ENCODE measurements around the gene TMEM129.
"Not testable (repeated sequence)": the region's sequence is repeated elsewhere in the genome, so short reads cannot be mapped to it uniquely, and the experiment has no call there.

Gene TMEM129

DNA sequence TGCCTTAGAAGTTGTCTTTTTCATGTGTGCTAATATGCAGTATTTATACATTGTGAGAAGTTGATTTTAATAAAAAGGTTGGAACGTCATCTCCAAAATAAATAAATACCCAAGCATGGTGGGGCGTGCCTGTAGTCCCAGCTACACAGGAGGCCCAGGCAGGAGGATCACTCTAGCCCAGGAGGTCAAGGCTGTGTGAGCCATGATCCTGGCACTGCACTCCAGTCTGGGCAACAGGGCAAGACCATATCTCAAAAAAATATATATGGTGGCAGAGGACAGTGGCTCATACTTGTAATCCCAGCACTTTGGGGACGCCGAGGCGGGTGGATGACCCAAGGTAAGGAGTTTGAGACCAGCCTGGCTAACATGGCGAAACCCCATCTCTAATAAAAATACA lies 15.4 kb downstream of the TMEM129 start:
- no peaks in the 10 kb centered on the region for H3K27me3 ChIP-seq (replicated peaks; ENCODE audit: control insufficient read depth, insufficient read depth, low read length)
- DNase-seq (ENCODE audit: extremely low read depth, insufficient read length): no peak
- TF ChIP-seq, protein P1, sequence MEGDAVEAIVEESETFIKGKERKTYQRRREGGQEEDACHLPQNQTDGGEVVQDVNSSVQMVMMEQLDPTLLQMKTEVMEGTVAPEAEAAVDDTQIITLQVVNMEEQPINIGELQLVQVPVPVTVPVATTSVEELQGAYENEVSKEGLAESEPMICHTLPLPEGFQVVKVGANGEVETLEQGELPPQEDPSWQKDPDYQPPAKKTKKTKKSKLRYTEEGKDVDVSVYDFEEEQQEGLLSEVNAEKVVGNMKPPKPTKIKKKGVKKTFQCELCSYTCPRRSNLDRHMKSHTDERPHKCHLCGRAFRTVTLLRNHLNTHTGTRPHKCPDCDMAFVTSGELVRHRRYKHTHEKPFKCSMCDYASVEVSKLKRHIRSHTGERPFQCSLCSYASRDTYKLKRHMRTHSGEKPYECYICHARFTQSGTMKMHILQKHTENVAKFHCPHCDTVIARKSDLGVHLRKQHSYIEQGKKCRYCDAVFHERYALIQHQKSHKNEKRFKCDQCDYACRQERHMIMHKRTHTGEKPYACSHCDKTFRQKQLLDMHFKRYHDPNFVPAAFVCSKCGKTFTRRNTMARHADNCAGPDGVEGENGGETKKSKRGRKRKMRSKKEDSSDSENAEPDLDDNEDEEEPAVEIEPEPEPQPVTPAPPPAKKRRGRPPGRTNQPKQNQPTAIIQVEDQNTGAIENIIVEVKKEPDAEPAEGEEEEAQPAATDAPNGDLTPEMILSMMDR (IDR thresholded peaks at IDR 0.05; ENCODE audit: insufficient read depth, low read length, poor library complexity, severe bottlenecking): no peak
- H3K4me3 ChIP-seq (replicated peaks; ENCODE audit: low read depth, low read length): no peak overlapping the region
- H3K36me3 ChIP-seq (ENCODE audit: control insufficient read depth, insufficient read depth, low read length): peaks cover 12% of the 10 kb centered on the region

DNA sequence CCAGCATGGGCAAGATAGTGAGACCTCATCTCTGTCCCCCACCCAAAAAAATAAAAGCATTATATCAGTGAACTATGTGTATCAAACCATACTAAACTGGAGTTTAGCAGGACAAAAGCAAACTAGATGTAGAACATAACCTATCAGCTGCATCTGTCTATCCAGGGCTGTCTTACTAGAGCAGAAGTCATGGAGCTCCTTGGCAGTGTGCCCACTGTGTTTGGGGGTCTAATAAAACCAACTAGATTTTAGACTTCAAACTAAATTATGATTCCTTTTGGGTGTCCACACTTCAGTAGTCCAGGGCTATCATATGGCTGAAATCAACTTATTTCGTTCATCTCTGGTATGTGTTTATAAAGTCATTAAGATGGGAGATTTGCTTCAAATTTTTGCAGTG lies 17.3 kb downstream of the TMEM129 start:
- H3K36me3 ChIP-seq (ENCODE audit: control insufficient read depth, insufficient read depth, low read length): peaks cover 15% of the 10 kb centered on the region
- no peak for DNase-seq (ENCODE audit: extremely low read depth, insufficient read length)
- no peak overlapping the region for H3K4me3 ChIP-seq (replicated peaks; ENCODE audit: low read depth, low read length)
- TF ChIP-seq, protein P1 (IDR thresholded peaks at IDR 0.05; ENCODE audit: insufficient read depth, low read length, poor library complexity, severe bottlenecking): no peak
- no peaks in the 10 kb centered on the region for H3K27me3 ChIP-seq (replicated peaks; ENCODE audit: control insufficient read depth, insufficient read depth, low read length)

DNA sequence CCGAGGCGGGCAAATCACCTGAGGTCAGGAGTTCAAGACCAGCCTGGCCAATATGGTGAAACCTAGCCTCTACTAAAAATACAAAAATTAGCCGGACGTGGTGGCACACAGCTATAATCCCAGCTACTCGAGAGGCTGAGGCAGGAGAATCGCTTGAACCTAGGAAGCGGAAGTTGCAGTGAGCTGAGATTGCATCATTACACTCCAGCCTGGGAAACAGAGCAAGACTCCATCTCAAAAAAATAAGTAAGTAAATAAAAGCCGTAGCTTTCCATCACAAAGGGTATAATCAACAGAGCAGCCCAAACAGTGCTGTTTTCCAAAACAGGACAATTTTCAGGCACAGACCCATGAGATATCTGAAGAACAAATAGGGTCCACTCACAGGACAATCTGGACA lies 19.5 kb downstream of the TMEM129 start:
- H3K36me3 ChIP-seq (ENCODE audit: control insufficient read depth, insufficient read depth, low read length): peaks cover 22% of the 10 kb centered on the region
- H3K27me3 ChIP-seq (replicated peaks; ENCODE audit: control insufficient read depth, insufficient read depth, low read length); H3K4me3 ChIP-seq (replicated peaks; ENCODE audit: low read depth, low read length); DNase-seq (ENCODE audit: extremely low read depth, insufficient read length): not testable (repeated sequence)

DNA sequence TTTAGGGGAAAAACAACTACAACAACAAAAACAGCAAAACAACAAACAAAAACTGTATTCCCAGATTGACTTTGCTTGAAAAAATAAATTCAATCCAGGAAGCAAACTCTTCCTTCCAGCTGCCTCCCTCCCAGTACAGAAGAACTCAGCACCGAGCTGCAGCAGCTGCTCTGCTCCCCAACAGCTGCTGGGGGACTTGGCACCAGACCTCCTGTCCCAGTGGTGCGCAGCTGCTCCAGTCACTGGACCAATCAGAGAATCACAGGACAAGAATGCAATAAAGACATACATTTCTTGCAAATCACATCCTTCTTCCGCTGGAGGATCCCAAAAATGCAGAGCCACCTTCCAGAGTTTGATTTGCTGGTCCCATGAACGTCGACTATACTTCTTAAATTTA lies 25.2 kb downstream of the TMEM129 start:
- H3K27me3 ChIP-seq (replicated peaks; ENCODE audit: control insufficient read depth, insufficient read depth, low read length): no peaks in the 10 kb centered on the region
- DNase-seq (ENCODE audit: extremely low read depth, insufficient read length): no peak
- no peak overlapping the region for H3K4me3 ChIP-seq (replicated peaks; ENCODE audit: low read depth, low read length)
- peaks cover 33% of the 10 kb centered on the region for H3K36me3 ChIP-seq (ENCODE audit: control insufficient read depth, insufficient read depth, low read length)
- TF ChIP-seq, protein P1 (IDR thresholded peaks at IDR 0.05; ENCODE audit: insufficient read depth, low read length, poor library complexity, severe bottlenecking): no peak

DNA sequence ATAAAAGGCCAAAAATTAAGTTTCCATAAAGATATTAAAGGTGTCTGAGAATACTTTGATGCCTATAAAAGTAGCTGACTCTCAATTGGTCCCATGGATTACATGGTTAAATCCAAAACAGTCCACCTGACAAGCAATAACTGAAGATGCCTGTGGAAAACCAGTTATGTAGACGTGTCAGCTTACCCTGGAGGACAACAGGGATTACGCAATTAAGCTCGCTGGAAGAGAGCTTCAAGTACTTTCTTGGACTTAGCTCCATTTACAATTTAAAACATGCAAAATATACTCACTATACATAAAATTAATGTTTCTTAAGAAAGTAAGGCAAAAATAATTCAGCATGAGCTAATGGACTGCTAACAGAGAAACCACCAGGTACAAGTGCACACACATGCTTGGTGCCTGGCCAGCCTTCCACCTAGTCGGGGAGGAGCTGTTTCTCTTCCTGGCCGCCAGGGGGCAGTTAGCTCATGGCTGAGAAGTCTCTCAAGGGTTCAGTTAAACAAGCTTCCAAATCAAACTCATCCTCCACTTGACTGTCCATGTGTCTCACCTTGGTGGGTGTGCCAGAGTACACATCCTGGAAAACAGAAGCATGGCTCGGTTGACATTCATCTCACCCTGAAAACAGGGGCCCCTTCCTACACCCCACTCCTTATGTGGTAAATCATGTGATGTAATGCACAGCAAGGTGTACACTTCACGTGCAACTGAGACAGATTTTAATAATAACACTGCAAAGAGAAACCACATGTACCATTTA lies 27.8 kb downstream of the TMEM129 start:
- H3K36me3 ChIP-seq (ENCODE audit: control insufficient read depth, insufficient read depth, low read length): peaks cover 29% of the 10 kb centered on the region
- TF ChIP-seq, protein P1 (IDR thresholded peaks at IDR 0.05; ENCODE audit: insufficient read depth, low read length, poor library complexity, severe bottlenecking): peak; percentile 97
- H3K27me3 ChIP-seq (replicated peaks; ENCODE audit: control insufficient read depth, insufficient read depth, low read length): no peaks in the 10 kb centered on the region
- peak; percentile 24 for DNase-seq (ENCODE audit: extremely low read depth, insufficient read length)
- no peak overlapping the region for H3K4me3 ChIP-seq (replicated peaks; ENCODE audit: low read depth, low read length)

DNA sequence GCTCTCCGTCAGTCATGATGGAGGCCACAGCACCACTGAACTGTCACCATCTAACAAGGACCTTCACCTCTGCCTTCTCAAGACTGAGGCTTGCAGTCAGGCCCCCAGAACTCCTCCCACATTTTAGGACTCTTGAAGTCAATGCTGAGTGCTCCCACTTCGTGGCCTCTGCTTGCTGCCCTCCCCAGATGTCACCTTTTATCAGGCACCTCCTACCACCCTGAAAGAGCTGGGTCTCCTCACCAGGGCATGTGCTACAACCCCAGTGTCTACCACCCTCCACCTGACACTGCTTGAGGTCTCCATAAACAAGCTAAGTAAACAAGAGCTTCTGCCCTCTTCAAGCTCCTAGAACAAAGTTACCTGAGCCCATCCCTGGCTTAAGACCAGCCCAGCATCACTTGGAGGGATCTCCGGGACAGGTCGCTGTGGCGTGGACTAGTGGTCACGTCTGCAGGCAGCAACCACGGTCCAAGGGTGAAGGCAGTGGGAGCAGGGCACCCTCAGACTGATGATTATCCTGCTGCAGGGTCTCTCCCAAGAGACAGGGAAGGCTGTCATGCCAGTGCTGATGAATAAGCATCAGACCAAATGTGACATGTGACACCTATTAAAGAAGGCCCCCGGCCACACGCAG lies 29.3 kb downstream of the TMEM129 start:
- no peak for DNase-seq (ENCODE audit: extremely low read depth, insufficient read length)
- Histone ChIP-seq H3K27me3 (replicated peaks; ENCODE audit: control insufficient read depth, insufficient read depth, low read length) (no peaks in the 10 kb centered on the region), H3K4me3 (replicated peaks; ENCODE audit: low read depth, low read length) (no peak overlapping the region), H3K36me3 (ENCODE audit: control insufficient read depth, insufficient read depth, low read length) (peaks cover 25% of the 10 kb centered on the region)
- TF ChIP-seq, protein P1 (IDR thresholded peaks at IDR 0.05; ENCODE audit: insufficient read depth, low read length, poor library complexity, severe bottlenecking): no peak

Measured in GM06990 (cell line).